Activated naive CD4-positive, alpha-beta T cell treated with anti-CD3 and anti-CD28 coated beads, Interleukin-2, amount 50 U/mL, for 72 hours (primary cell): ENCODE data around the gene ZC3H6. TPM values are rescaled to one million over a fixed set of nuclear protein-coding genes. Genes with fewer than 3 reads are reported as not detected.

Experiments used
- ATAC-seq, 2 donors: fragments of 150-1000 bp; cut with Tn5 transposase; 2 replicates each; pipeline ENCODE4 v1.10.0; 2021; ENCODE audit warnings: mild to moderate bottlenecking in 2 of 2, moderate library complexity in 2 of 2
- DNase-seq, 2 donors: peaks; one replicate each; pipeline ENCODE4 v3.0.0; 2021 to 2022; ENCODE audit warnings: low spot score in 2 of 2
- H3K27ac Mint-ChIP-seq, 2 donors: one replicate each; pipeline ENCODE4 v1.8.0; 2022; ENCODE audit warnings: mild to moderate bottlenecking in 2 of 2, mixed read lengths in 2 of 2
- H3K36me3 Mint-ChIP-seq, 2 donors: one replicate each; pipeline ENCODE4 v1.8.0; 2022; ENCODE audit warnings: mixed read lengths in 2 of 2
- H3K9me3 Mint-ChIP-seq, 2 donors: one replicate each; pipeline ENCODE4 v1.8.0; 2022; ENCODE audit warnings: mixed read lengths in 2 of 2
- total RNA-seq, 2 donors: library from RNA; stranded (reverse); gene quantifications; one replicate each; pipeline ENCODE4 v1.2.3, GENCODE V29; 2022

The ZC3H6 gene, protein sequence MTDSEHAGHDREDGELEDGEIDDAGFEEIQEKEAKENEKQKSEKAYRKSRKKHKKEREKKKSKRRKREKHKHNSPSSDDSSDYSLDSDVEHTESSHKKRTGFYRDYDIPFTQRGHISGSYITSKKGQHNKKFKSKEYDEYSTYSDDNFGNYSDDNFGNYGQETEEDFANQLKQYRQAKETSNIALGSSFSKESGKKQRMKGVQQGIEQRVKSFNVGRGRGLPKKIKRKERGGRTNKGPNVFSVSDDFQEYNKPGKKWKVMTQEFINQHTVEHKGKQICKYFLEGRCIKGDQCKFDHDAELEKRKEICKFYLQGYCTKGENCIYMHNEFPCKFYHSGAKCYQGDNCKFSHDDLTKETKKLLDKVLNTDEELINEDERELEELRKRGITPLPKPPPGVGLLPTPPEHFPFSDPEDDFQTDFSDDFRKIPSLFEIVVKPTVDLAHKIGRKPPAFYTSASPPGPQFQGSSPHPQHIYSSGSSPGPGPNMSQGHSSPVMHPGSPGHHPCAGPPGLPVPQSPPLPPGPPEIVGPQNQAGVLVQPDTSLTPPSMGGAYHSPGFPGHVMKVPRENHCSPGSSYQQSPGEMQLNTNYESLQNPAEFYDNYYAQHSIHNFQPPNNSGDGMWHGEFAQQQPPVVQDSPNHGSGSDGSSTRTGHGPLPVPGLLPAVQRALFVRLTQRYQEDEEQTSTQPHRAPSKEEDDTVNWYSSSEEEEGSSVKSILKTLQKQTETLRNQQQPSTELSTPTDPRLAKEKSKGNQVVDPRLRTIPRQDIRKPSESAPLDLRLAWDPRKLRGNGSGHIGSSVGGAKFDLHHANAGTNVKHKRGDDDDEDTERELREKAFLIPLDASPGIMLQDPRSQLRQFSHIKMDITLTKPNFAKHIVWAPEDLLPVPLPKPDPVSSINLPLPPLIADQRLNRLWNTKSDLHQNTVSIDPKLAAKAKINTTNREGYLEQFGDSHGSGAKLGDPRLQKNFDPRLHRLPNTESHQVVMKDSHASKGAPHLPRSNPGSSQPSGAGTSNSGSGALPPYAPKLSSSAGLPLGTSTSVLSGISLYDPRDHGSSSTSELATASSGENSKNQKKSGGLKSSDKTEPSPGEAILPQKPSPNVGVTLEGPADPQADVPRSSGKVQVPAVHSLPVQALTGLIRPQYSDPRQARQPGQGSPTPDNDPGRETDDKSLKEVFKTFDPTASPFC
- 10 to 100 TPM; 11.1 to 13.8 TPM for total RNA-seq

DNA sequence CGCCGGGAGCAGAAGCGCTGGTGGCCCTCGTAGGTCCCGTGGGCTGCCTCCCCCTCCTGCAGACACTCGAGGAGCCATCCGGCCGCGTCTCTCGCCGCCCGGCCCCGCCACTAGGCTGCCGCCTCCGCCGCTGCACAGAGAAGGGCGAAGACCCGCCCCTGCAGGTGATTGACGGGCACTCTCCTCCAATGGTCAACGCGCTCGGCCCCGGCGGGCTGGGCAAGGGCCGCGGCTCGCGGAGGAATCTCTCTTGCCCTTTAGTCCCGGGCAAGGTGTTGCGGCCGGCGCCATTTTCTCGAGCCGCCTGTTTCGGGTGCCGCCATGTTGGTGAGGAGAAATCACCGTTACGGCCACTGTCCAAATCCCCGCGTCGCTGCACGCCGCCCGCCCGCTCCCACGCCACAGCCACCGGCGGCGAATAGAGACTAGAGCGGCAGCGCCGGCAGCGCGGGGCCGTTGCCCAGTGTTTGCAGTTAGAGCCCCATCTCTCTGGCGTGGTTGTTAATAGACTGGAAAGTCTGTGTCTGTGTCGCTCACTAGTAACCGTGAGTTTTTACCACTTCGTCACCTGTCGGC is at the start of gene ZC3H6:
ZC3H6 (plus strand) TSS at position 287 of the 576 bp plus-strand sequence. CDS start 398 bp downstream, outside the sequence.
- no peaks in the 10 kb centered on the region for H3K9me3 Mint-ChIP-seq
- DNase-seq (peak; percentile 99 to 100), ATAC-seq (peak; percentile 98)
- H3K36me3 Mint-ChIP-seq = no peaks in the 10 kb centered on the region
- H3K27ac Mint-ChIP-seq = peak within 1 kb of the TSS; percentile 95 to 97

DNA sequence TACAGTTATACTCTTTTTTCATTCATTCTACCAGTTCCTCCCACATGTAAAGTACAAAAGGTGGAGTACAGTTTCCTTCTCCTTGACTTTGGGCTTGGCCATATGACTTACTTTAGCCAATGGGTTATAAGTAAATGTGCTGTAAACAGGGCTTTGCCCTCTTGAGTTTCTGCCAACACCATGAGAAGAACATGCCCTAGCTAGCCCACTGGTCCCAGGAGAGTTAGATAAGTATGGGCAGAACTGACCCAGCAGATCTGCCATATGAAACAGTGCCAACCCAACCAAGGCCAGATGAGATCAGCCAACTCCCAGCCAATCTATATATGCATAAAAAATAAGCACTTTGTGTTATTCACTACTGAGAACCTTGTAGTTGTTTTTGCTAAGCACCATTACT is 46.0 kb upstream of the ZC3H6 start:
- H3K9me3 Mint-ChIP-seq = no peaks in the 10 kb centered on the region
- DNase-seq (no peak), ATAC-seq (no peak)
- H3K27ac Mint-ChIP-seq = peak overlapping the region in 1 of 2 donors; percentile 40
- H3K36me3 Mint-ChIP-seq = peaks cover 28 to 33% of the 10 kb centered on the region in 2 donors

DNA sequence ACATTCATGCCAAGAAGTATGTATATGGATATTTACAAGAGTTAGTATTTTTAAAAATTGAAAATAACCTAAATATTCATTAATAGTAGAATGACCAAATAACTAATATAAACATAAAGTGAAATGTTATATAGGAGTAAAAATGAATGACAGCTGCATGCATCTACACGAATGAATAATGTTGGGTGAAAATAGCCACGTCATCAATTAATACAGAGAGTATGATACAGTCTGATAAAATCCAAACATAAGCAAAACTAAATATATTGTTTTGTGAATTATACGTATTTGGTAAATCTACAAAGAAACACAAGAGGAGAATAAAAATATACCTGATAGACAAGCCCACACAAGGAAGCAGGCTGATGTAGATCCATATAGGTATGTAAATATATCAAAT is 45.0 kb upstream of the ZC3H6 start:
- DNase-seq (no peak), ATAC-seq (no peak)
- H3K27ac Mint-ChIP-seq = no peak overlapping the region
- peaks cover 28 to 33% of the 10 kb centered on the region in 2 donors for H3K36me3 Mint-ChIP-seq
- no peaks in the 10 kb centered on the region for H3K9me3 Mint-ChIP-seq

DNA sequence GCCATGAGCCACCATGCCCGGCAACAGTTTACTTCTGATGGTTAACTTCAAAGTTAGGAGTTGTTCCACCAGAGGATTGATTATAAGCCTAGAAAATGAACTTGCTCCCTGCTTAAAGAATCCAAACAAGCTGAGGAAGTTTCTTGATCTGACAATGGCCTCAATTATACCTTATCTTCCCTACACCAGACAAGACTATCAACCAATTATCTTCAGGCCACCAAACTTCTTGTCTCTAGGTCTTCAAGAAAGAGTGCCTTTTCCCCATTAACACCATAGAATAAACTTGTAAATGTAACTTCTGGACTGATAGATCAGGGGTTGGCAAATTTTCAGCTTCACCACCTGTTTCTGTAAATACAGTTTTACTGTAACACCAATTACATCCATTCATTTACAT is 35.5 kb upstream of the ZC3H6 start:
- DNase-seq = no peak
- no peak for ATAC-seq
- H3K36me3 Mint-ChIP-seq = peaks cover 0 to 4% of the 10 kb centered on the region in 2 donors
- H3K27ac Mint-ChIP-seq = no peak overlapping the region
- no peaks in the 10 kb centered on the region for H3K9me3 Mint-ChIP-seq

DNA sequence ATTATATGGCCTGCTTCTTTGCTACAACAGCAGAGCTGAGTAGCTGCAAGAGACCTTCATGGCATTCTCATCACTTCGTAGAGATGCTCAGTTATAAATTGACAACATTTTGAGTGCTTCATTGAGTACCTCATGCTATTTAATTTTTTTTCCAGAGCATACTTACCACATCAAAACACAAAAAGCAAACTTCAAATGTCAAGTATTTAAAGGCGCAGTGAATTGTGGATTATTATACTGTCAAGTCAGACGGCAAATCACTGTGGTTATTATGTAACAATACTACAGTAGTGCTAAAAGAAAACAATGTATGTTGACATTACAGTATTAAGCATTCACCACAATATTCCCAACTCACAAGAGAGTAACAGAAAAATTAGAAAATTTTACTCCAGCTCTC is 33.0 kb upstream of the ZC3H6 start:
- Mint-ChIP-seq H3K27ac (no peak overlapping the region), H3K9me3 (no peaks in the 10 kb centered on the region), H3K36me3 (peaks cover 6 to 23% of the 10 kb centered on the region in 2 donors)
- ATAC-seq = no peak
- DNase-seq = no peak

DNA sequence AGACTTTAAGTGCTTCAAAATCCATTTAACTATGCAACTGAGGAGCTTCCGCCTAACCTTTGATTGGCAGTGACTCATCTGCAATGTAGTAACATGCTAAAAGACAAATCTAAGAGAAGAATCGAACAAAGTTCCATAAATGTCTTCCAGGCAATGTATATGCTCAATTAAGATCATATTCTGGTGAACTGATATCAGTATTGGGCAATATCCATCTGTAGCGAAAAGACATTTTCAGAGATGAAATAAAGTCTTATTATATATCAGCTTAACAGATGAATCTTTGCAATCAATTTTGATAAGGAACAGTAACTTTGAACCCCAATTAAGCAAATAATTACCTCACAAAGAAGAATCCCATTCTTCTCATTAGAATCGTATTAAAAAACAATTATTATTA is 32.2 kb upstream of the ZC3H6 start:
- ATAC-seq = no peak
- DNase-seq = no peak
- H3K27ac Mint-ChIP-seq = no peak overlapping the region
- H3K9me3 Mint-ChIP-seq = no peaks in the 10 kb centered on the region
- H3K36me3 Mint-ChIP-seq = peaks cover 6 to 23% of the 10 kb centered on the region in 2 donors

DNA sequence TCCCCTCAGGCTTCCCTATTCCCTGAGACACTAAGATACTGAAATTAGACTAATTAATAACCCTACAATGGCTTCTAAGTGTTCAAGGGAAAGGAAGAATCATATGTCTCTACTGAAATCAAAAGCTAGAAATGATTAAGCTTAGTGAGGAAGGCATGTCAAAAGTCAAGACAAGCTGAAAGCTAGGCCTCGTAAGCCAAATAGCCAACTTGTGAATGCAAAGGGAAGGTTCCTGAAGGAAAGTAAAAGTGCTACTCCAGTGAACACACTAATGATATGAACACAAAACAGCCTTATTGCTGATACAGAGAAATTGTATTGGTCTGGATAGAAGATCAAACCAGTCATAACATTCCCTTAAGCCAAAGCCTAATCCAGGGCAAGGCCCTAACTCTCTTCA is 30.5 kb upstream of the ZC3H6 start:
- DNase-seq (no peak), ATAC-seq (peak; percentile 43 to 72)
- Mint-ChIP-seq H3K36me3 (peaks cover 6 to 23% of the 10 kb centered on the region in 2 donors), H3K27ac (peak overlapping the region; percentile 44 to 75), H3K9me3 (no peaks in the 10 kb centered on the region)

DNA sequence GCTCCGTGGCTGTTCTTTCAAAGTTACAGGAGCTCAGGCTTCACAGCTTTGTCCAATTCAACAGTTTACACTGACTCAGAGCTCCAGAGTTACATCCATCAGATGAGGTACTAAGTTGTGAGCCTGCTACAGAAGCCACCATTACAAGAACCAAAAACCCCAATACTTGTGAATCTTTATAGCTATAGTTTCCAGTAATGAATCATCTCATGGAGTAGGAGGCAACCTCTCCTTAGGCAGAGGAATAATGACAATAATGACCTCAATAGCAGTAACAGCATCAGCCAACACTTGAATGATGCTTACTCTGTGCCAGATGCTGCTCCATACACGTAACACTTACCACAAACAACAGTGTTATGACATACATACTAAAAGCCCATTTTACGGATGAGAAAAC is 24.1 kb upstream of the ZC3H6 start:
- peak; percentile 42 to 51 for ATAC-seq
- no peak overlapping the region for H3K27ac Mint-ChIP-seq
- H3K9me3 Mint-ChIP-seq = no peaks in the 10 kb centered on the region
- H3K36me3 Mint-ChIP-seq = peaks cover 15 to 16% of the 10 kb centered on the region in 2 donors
- DNase-seq = no peak

DNA sequence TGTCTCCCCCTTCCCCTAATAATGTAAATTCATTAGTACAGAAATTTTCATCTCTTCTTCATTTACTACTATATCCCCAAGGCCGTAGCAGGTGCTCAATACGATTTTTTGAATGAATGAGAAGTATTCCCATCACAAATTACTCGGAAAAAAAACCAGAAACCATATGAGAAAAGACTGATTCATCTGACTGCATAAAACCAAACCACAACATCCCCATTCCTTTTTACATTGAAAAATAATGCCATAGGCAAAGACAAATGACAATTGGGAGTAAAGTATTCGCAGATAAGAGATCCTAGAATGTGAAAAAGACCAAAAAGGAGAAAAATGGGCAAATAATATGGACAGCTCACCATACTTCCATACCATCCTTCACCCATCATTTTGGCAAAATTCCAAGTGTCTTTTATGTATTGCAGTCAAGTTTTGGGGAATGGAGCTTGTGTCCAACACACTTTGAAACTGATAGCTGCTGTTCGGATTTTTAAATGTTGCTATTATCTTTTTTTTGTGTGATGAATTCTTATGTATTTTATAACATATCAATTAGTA is 22.1 kb upstream of the ZC3H6 start:
- peaks cover 11 to 12% of the 10 kb centered on the region in 2 donors for H3K36me3 Mint-ChIP-seq
- no peak for DNase-seq
- H3K27ac Mint-ChIP-seq = no peak overlapping the region
- ATAC-seq = no peak
- no peaks in the 10 kb centered on the region for H3K9me3 Mint-ChIP-seq

DNA sequence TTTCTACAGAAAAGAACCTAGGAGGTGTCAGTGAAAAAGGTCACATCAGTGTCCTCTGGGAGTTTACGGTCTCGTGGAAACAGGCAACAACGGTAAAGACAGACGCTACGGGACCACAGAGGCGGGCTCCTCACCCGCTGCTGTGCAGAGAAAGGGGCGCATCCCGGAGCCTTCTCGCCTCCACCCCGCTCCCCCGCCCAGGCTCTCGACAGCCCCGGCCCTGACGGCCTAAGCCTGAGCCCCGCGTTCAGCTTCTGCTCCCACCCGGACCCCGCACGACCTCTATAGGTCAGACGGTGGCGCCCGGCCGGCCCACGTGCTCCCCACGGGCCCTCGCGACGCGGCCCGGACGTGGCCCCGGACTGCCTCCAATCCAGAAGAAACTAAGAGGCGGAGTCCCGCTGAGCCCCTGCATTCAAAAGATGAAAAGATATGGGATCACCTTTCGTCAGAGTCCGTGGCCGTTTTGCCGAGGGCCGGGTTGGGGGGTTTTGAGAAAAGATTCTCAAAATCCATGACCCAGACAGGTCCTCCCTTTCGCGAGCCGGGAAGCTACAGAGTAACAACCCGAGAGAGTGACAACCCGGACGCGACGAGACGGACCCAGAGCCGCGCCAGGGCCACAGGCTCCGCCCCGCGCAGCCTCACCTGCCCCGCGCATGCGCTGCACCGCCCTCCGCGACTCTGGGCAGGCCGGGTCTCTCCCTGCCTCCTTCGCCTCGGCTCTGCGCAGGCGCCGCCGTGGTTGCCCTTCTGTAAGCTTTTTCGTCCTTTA is 20.7 kb upstream of the ZC3H6 start, which contains the start of gene ZC3H8:
ZC3H8 (minus strand) TSS at position 577 of the 775 bp plus-strand sequence; CDS start at position 516, 61 bp downstream.
- Mint-ChIP-seq H3K27ac (peak within 1 kb of the TSS in 1 of 2 donors; percentile 75), H3K9me3 (no peaks in the 10 kb centered on the region), H3K36me3 (peaks cover 11 to 12% of the 10 kb centered on the region in 2 donors)
- DNase-seq (peak; percentile 97 to 98), ATAC-seq (peak; percentile 89 to 92)

DNA sequence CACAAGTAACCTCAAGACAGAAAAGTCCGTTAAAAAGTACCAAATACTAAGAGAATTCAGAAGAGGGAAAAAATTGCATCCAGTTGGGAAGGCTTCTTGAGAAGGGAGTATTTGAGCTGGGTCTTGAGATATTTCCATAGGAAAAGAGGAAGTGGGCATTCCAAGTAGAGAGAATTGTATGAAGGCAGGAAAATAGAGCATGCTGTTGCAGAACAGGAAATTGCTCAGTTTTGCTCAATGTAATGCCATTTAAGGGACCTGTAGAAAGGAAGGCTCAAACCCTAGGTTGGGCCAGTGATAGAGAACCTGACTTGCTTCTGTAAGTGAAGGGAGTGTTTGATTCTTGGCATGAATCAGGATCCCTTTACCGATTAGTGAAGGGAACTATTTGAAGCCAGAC is 19.5 kb upstream of the ZC3H6 start:
- DNase-seq (no peak), ATAC-seq (no peak)
- H3K36me3 Mint-ChIP-seq = peaks cover 11 to 12% of the 10 kb centered on the region in 2 donors
- H3K27ac Mint-ChIP-seq = no peak overlapping the region
- H3K9me3 Mint-ChIP-seq = no peaks in the 10 kb centered on the region

DNA sequence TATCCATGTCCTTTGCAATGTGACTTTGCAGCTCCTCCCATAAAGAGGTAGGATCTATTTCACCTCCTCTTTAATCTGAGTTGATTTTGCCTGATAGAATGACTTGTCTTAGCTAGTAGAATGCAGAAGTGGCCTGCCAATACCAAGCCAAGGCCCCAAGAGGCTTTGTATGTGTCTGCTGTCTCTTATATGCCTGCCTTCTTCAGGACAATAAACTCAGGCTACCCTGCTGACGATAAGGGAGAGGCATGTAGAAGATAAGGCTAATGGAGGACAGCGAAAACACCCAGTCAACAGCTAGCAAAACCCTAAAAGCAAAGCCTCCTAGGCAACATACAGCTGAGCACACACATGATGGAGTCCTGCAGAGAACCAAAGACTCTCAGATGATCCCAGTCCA is 18.7 kb upstream of the ZC3H6 start:
- ATAC-seq = no peak
- peaks cover 11 to 12% of the 10 kb centered on the region in 2 donors for H3K36me3 Mint-ChIP-seq
- no peaks in the 10 kb centered on the region for H3K9me3 Mint-ChIP-seq

DNA sequence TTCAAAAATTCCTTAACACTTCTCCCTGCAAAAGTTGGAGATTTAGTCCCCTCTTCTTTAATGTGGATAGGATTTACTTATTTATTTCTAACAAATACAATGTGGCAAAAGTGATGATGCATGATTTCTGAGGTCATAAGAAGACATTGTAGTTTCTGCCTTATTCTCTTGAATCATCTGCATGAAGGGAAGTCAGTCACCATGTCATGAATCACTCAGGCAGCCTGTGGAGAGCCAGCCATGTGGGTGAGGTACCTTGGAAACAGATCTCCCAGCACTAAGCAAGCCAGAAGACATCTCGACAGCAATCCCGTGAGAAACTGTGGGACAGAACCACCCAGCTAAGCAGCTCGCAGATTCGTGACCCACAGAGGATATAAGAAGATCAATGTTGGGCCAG is 17.8 kb upstream of the ZC3H6 start:
- no peak overlapping the region for H3K27ac Mint-ChIP-seq
- H3K36me3 Mint-ChIP-seq = peaks cover 11 to 12% of the 10 kb centered on the region in 2 donors
- peaks cover 0 to 1% of the 10 kb centered on the region in 2 donors for H3K9me3 Mint-ChIP-seq
- DNase-seq (no peak), ATAC-seq (no peak)

More for the DNA sequence above, 18.7 kb upstream of the ZC3H6 start:
- no peak overlapping the region for H3K27ac Mint-ChIP-seq
- DNase-seq = no peak

DNA sequence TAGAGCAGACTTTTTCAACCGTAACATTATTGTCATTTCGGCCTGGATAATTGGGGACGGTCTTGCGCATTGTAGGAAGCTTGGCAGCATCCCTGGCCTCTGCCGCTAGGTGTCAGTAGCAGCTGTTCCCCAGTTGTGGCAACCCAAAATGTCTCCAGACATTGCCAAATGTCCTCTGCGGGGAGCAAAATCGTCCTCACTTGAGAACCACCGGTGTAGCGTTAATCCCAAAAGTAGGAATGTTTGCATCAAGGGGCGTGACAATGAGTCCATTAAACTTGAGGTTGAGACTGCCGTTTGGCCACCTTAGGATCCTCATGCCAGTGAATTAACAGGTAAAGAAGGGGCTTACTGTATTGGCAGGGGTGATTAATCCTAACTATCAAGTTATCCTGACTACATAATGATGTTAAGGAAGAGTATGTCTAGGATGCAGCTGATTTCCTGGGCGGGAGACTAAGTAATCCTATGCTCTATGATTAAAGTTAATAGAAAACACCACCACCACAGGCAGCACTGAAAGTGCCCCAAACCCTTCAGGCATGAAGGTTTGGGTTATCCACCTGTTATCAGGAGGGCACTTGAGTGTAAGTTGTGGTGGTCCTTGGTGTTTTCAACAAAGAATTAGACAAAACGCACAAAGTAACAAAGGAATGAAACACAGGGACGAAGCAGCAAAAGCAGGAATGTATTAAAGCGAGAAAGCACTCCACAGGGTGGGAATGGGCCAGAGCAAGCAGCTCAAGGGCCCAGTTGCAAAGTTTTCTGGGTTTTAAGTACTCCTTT is 15.7 kb upstream of the ZC3H6 start:
- peak overlapping the region in 1 of 2 donors; percentile 33 for H3K27ac Mint-ChIP-seq
- peak; percentile 44 to 50 for ATAC-seq
- DNase-seq = peak; percentile 79 to 83
- H3K9me3 Mint-ChIP-seq = peaks cover 0 to 6% of the 10 kb centered on the region in 2 donors
- no peaks in the 10 kb centered on the region for H3K36me3 Mint-ChIP-seq

DNA sequence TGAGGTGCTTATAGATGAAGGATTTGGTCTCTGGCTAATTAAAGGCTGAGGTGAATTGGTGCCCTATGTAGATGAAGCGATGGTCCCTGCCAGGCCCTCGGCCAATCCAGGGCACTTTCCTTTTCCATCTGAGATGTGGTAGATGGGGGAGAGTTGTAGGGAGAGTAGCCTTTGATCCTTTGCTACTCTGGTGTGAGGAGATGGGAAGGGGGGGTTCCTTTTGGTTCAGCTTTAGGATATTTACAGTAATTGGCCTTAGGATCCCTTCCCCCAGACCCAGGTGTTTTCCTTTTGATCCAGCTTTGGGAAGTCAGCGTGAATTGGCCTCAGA is 15.1 kb upstream of the ZC3H6 start:
- H3K27ac Mint-ChIP-seq = no peak overlapping the region
- ATAC-seq = no peak
- DNase-seq = no peak
- H3K36me3 Mint-ChIP-seq = no peaks in the 10 kb centered on the region
- H3K9me3 Mint-ChIP-seq = peaks cover 0 to 6% of the 10 kb centered on the region in 2 donors
